NCI-H1694 (cell line): ENCODE measurements around the gene PWWP3B.
"Not testable (repeated sequence)": the region's sequence is repeated elsewhere in the genome, so short reads cannot be mapped to it uniquely, and the experiment has no call there.

ENCODE experiments used
- DNase-seq: peaks from one replicate; lab custom pipeline; 2025; lab: John Stamatoyannopoulos, UW

Gene PWWP3B

DNA sequence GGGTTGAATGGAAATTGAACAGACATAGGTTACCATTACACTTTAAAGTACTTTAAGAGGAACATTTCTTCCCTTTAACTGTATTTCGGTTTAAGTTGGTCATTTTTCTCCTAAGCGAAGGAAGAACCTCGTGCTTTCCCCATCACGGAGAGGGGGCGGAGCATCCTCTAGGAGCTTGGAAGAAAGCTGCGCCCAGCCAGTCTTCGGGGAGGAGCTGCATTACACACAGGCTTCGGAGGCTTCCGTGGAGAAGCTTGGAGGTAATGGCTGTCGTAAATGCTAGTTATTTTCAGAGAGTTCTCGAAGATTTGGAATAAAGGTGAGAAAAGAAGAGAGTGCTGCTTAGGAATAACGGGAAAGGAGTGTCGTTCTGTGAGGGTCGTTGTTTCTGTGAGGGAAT is at the start of gene PWWP3B:
Gene PWWP3B (plus strand): TSS at position 199 of the 400 bp plus-strand sequence. CDS start 37,128 bp downstream, outside the sequence.
- DNase-seq, result no peak

DNA sequence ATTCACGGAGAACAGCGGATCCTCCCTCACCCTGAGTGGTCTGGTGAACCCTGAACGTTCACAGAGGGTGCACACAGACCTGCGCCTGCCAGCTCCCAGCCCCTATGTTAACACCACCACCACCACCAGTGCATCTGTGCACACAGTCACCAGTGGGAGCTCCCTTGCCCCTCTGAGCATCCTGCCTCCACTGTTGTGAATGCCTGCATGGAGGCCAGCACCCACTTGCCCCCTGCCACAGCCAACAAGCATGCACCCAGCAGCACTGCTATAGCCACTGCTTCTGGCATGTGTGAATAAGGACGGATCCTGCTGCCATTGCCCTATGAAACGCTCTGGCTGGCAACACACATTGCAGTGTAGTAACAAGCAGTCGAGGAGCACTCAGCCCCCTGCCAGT is 29.1 kb upstream of the PWWP3B start:
- no peak for DNase-seq

DNA sequence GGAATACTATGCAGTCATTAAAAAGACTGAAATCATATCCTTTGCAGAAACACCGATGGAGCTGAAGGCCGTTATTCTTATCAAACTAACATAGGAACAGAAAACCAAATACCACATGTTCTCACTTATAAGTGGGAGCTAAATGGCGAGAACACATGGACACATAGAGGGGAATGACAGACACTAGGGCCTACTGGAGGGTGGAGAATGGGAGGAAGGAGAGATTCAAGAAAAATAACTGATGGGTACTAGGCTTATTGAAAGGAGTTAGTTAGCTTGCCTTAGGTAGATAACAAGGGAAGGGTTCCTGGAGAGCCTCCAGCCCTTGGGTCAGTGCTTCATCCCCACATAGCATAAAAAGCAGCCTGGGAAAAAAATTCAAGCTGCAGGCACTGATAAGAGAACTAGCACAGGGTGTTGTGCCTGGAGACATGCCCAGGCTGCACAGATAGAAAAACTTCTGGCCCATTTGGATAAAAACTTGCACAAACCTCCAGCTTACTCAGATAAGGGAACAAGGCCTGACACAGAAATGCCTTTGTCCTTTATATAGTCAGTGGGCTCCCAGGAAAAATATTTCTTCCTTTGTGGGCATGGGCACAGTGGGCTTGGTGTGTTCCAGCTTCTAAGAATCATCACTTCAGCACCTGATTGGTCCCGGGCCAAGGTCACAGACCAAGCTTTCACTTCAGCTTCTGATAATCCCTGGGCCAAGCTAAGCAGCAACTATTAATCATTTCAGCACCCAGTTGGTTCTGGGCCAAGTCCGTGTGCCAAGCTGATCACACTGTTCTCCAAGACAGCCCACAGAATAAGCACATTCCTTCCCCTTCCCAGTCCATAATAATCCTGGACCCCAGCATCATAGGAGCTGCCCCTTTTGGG is 23.1 kb upstream of the PWWP3B start:
- DNase-seq, result no peak

DNA sequence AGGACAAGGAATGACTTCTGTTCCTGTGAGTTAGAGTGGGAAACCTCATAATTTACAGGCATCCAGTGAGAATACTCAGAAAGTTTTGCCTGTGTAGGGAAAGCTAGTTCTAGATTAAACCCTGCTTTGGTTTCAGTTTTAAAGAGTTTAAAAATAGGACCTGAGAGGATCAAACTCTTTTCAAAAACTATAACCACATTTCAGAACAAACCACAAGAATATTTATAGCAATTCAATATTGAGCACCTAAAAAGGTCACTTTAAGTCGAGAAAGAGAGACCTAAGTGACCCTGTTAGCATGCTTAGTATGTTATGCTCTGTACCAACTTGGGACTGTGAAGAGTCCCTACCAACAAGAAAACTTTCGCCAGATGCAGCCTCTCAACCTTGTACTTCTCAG is 17.4 kb upstream of the PWWP3B start:
- no peak for DNase-seq

DNA sequence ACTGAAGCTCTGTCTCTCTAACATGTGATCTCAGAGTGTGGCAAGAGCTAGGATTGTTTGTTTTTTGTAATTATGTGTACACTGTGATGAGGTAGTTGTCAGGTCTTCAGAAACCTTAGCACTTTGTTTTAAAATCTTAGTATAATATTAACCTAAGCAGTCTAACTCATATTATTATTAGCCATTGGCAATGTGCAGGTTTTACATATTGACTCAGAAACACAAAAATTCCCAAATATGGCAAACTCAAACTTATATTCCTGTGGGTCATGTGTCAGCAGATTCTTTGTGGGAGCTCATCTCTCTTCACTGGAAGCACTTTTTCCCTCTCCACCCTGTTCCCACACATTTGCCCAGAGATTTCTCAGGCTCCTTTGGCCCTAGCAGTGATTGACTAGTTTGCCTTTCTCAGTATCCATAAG is 8.2 kb upstream of the PWWP3B start:
- no peak for DNase-seq

DNA sequence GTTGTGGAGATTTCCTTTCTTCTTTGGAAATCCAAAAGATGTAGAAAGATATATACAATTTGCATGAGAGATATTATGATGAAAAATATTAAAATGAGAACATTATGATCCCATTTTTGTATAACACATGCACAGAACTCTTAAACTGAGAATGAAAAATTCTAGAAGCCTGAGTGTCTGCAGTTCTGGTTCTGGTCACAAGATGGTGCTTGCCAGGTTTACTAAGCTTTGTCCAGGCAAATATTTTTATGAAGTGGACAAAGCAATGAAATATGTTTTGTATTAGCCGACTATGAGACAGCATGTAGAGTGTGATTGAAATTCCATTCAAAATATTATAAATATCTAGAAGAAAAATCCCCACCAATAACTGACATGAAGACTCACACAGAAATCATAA is 2.2 kb downstream of the PWWP3B start:
- no peak for DNase-seq

DNA sequence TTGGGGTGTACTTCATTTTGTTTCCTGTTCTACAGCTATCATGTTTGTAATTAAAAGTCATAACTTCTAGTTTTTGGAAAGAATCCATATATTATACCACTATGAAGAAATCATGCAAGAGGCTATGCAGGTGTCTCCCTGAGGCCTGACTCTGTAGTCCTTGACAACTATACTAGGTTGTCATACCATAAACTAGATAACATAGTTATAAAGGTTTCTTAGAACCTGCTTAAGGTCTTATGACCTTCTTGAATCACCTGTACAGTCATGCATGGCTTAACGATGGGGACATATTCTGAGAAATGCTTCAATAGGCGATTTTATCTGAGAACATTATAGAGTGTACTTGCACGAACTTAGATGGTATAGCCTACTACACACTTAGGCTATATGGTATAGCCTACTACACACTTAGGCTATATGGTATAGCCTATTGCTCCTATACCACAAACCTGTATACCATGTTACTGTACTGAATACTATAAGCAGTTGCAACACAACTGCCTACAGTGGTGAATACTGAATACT is 3.3 kb downstream of the PWWP3B start:
- no peak for DNase-seq

DNA sequence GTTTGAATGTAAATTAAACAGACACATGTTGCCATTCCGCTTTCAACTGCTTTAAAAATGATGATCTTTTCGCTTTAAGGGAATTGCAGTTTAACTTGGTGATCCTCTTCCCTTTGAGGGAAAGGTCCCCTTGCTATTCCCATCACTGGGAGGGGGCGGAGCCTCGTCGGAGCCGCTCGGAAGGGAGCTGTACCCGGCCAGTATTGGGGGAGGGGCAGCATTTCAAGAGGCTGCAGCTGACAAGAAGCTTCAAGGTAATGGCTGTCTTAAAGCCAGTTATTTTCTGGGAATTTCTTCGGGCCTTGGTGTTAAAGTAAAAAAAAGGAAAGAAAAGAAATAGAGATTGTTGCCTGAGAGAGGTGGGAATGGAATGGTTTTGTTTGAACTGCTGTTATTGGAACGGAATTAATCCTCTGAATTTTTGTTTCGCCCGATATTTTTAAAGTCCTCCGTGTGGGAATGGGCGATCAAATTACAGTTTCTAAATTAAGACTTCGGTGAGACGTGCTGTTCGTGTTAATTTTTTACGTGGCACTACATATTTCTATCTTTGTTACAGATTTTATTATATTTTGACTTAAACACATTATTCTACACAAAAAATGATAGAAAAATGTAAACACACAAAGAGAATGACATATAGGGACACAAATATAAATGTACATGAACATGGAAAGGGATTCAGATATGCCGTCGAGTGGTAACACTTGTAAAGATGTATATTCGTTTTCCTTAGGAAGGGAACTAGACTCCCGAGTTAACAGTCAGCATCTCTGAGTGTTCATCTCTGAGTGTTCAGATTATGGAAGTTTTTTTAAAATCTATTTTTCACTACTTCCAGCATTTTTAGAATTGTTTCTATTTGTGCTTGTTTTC is 9.2 kb downstream of the PWWP3B start:
- DNase-seq, result no peak

DNA sequence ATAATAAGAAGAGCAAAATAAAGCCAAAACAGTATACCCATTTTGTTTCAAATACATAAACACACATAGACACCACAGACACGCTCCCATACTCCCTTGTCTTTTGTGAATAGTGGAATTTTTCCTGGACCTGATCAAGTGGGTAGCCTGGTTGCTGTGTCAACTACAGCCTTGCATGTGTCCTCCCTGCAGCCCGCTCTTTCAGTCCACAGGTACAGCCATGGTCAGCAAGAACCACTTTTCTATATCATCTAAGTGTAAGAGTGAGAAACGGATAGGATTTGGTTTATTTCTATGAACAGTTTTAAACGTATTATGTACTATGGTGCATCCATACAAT is 9.8 kb downstream of the PWWP3B start:
- no peak for DNase-seq

DNA sequence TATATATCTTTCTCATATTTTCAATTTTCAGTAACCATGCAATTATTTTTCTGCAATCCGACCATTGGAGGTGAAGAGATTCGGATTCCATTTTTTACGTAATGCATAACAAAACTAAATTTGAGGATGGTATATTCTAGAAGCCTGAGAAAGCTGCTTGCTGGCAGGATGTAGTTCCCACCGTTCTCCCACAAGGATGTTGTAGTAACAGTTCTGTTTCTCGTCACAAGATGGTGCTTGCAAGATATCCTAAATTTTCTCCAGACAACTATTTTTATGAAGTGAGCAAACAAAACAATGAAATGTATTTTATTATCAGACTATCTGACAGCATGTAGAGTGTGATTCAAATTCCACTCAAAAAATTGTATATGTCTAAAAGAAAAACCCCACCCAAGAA is 10.7 kb downstream of the PWWP3B start:
- DNase-seq, result no peak

DNA sequence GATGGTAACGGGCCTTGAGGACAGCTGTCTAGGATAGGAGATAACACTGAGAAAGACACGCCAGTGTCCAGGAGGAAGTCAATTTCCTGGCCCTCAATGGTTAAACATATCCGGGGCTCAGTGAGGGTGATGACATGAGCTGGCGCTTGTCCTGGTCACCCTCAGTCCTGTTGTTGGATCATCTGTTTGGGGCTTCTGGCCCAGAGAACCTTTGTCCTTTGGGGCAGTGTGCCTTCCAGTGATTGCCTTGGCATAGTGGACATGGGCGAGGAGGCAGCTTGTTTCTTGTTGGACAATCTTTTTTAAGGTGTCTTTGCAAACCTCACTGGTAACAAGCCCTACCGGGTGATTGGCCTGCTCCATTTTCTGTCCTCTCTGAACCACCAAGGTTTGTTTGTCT is 15.6 kb downstream of the PWWP3B start:
- DNase-seq, result not testable (repeated sequence)

DNA sequence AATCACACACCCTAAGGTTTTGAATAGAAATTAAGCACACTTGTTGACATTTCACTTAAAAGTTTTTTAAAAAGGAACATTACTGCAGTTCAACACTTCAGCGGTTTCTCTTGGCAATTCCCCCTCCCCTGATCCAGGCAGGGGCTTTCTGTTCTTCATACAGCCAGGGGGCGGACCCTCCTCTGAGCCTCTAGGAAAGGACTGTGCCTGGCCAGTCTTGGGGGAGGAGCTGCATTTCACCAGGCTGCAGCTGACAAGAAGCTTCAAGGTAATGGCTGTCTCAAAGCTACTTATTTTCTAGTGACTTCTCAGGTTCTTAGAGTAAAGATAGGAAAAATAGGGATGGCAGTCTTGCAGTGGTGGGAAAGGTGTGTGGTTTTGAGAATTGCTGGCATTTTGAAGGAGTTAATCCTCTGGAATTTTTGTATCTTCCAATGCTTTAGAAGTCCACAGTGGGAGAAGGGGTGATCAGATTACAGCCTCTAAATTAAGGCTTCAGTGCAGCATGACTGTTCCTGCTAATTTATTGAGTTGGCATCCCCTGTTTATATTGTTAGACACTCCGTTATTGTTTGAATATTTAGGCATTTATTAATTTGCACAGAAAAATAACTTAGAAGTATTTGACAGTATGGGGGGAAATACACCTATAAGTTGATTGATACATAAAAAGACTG is 33.5 kb downstream of the PWWP3B start:
- DNase-seq, result no peak

DNA sequence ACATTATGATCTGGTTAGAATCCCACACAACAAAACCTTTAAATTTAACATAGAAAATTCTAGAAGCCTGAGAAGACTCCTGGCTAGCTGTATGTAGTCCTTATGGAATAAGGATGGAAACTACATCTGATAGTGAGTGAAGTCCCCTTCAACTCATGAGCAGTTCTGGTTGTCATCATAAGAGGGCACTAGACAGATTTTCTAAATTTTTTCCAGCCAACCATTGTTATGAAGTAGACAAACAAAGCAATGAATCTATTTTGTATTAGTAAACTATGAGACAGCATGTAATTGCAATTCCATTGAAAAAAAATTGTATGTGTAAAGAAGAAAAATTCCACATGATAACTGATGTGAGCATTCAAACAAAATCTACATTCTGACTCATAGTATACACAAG is 35.2 kb downstream of the PWWP3B start:
- no peak for DNase-seq

DNA sequence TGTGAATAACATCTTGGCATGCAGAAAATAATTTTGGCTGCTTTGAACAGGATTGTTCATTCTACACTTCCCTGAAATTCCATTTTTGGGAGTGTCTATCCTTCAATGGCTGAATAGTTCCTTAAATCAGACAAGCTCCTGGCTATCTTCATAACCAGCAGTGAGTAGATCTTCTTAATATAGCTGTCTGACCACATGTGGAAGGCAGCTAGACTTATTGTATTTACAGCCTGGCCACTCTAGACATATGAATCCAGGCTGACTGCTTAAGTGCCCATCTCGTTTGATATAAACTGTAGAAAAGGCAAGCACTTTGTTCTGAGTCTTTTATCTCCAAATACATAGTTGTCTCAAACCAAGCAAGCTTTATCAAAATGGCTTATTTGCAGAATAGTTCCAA is 40.0 kb downstream of the PWWP3B start:
- DNase-seq, result no peak
